K562 (cell line): Measurements from ENCODE around the gene GLYATL3.

Experiments
- BCL6 ChIP-seq: fragments of 250-450 bp; sonication (Bioruptor Pico); IDR thresholded peaks from 2 replicates; pipeline ENCODE4 v1.4.0; 2020
- C11orf30 ChIP-seq: fragments of 450-650 bp; IDR thresholded peaks from 2 replicates; pipeline ENCODE4 v1.6.1; 2016; ENCODE audit warnings: low read depth, mild to moderate bottlenecking
- CTCF ChIP-seq, 3 experiments: IDR thresholded peaks in 2 of 3; conservative IDR thresholded peaks in 1 of 3; 2 replicates each; pipeline ENCODE4 v1.5.1; 2011 to 2012; ENCODE audit warnings: low read length in 3 of 3, mild to moderate bottlenecking in 3 of 3, control low read depth in 2 of 3, improper control_type of control experiment in 1 of 3, inconsistent platforms in 1 of 3, low read depth in 1 of 3, mixed read lengths in 1 of 3, moderate library complexity in 1 of 3; ENCODE audit not compliant: insufficient read depth in 2 of 3
- ETV6 ChIP-seq, 3 experiments: fragments of 150-350 bp in 1 of 3; sonication (generic) in 1 of 3; formaldehyde crosslinking in 1 of 3; IDR thresholded peaks; 2 replicates each; pipeline versions ENCODE4 v1.6.1 to v1.8.0; 2014 to 2022; ENCODE audit warnings: borderline replicate concordance in 2 of 3, low read depth in 2 of 3, antibody characterized with exemption in 1 of 3, low read length in 1 of 3, mild to moderate bottlenecking in 1 of 3, missing genetic modification reagents in 1 of 3
- IRF2 ChIP-seq: sonication (generic); formaldehyde crosslinking; IDR thresholded peaks from 2 replicates; pipeline ENCODE4 v1.8.1; 2022; ENCODE audit warnings: mild to moderate bottlenecking, missing genetic modification reagents
- NFIC ChIP-seq: fragments of 450-650 bp; IDR thresholded peaks from 2 replicates; pipeline ENCODE4 v1.6.1; 2017; ENCODE audit warnings: mild to moderate bottlenecking, inconsistent platforms
- PHB2 ChIP-seq: fragments of 450-650 bp; IDR thresholded peaks from 2 replicates; pipeline ENCODE4 v1.6.1; 2017; ENCODE audit warnings: low read depth
- RAD21 ChIP-seq, 2 experiments: fragments of 250-450 bp in 1 of 2; fragments of 450-650 bp in 1 of 2; sonication (Bioruptor Pico) in 1 of 2; formaldehyde crosslinking in 1 of 2; IDR thresholded peaks in 1 of 2; conservative IDR thresholded peaks in 1 of 2; 2 replicates each; pipeline versions ENCODE4 v1.4.0 to v1.8.0; 2020 to 2022; ENCODE audit warnings: mild to moderate bottlenecking in 2 of 2, moderate library complexity in 1 of 2
- REST ChIP-seq, 2 experiments: fragments of 450-650 bp; formaldehyde crosslinking in 1 of 2; IDR thresholded peaks; 2 replicates each; pipeline versions ENCODE4 v1.4.0 to v1.6.1; 2014 to 2020; ENCODE audit warnings: mild to moderate bottlenecking in 2 of 2, borderline replicate concordance in 1 of 2, low read depth in 1 of 2
- SMC3 ChIP-seq: conservative IDR thresholded peaks from 2 replicates; pipeline ENCODE4 v1.6.1; 2011; ENCODE audit warnings: low read depth, low read length, improper control_type of control experiment; ENCODE audit not compliant: insufficient read depth
- TAF1 ChIP-seq: IDR thresholded peaks from 2 replicates; pipeline ENCODE4 v1.6.1; 2011; ENCODE audit warnings: mild to moderate bottlenecking, low read length, moderate library complexity; ENCODE audit not compliant: insufficient read depth, control insufficient read depth, severe bottlenecking; ENCODE audit errors: extremely low read depth
- ZKSCAN3 ChIP-seq: fragments of 250-450 bp; sonication (Bioruptor Pico); IDR thresholded peaks from 2 replicates; pipeline ENCODE4 v1.4.0; 2020
- ZNF507 ChIP-seq: conservative IDR thresholded peaks from 2 replicates; pipeline ENCODE4 v1.6.1; 2017; ENCODE audit warnings: missing genetic modification characterization, missing compliant biosample characterization

- TF ChIP-seq REST (IDR thresholded peaks at IDR 0.05; ENCODE audit: borderline replicate concordance) (no peak), REST (CRISPR knock-in tag; IDR thresholded peaks at IDR 0.05; ENCODE audit: low read depth) (no peak), SMC3 (no peak), BCL6 (CRISPR knock-in tag) (no peak), PHB2 (no peak), NFIC (no peak), IRF2 (CRISPR knock-in tag) (no peak), CTCF (IDR thresholded peaks at IDR 0.05 in 2 of 3, conservative IDR thresholded peaks at IDR 0.05 in 1 of 3; ENCODE audit: insufficient read depth in 2 of 3, low read depth in 1 of 3, low read length in 3 of 3) (no peak), C11orf30 (no peak), ZKSCAN3 (CRISPR knock-in tag) (no peak), RAD21 (CRISPR knock-in tag; conservative IDR thresholded peaks at IDR 0.05 in 1 of 2, IDR thresholded peaks at IDR 0.05 in 1 of 2) (no peak), TAF1 (no peak), ZNF507 (tag) (no peak), ETV6 (IDR thresholded peaks at IDR 0.05; ENCODE audit: borderline replicate concordance in 1 of 2, low read depth in 2 of 2, low read length in 1 of 2) (no peak), ETV6 (CRISPR knock-in tag; IDR thresholded peaks at IDR 0.05; ENCODE audit: borderline replicate concordance) (no peak)
Observed at GRCh38 chr6:49523901-49524300, 24.2 kb downstream of the GLYATL3 start.
